ENCODE results near the gene NR1D1.

Gene NR1D1

GRCh38 chr17:40062329-40063186 lies 37.8 kb downstream of the NR1D1 start, which contains the start of gene THRA:
THRA (plus strand) TSS chr17:40062965; CDS start chr17:40074489, 11,524 bp downstream.
- FAIRE-seq (no peak), DNase-seq (ENCODE audit: insufficient read length, low spot score) (no peak)
- TF ChIP-seq, protein P1, sequence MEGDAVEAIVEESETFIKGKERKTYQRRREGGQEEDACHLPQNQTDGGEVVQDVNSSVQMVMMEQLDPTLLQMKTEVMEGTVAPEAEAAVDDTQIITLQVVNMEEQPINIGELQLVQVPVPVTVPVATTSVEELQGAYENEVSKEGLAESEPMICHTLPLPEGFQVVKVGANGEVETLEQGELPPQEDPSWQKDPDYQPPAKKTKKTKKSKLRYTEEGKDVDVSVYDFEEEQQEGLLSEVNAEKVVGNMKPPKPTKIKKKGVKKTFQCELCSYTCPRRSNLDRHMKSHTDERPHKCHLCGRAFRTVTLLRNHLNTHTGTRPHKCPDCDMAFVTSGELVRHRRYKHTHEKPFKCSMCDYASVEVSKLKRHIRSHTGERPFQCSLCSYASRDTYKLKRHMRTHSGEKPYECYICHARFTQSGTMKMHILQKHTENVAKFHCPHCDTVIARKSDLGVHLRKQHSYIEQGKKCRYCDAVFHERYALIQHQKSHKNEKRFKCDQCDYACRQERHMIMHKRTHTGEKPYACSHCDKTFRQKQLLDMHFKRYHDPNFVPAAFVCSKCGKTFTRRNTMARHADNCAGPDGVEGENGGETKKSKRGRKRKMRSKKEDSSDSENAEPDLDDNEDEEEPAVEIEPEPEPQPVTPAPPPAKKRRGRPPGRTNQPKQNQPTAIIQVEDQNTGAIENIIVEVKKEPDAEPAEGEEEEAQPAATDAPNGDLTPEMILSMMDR (IDR thresholded peaks at IDR 0.05; ENCODE audit: insufficient read depth, missing control alignments): peak; percentile 27

- FAIRE-seq: no peak
- no peak for DNase-seq (ENCODE audit: insufficient read length, low spot score)
- TF ChIP-seq, protein P1 (IDR thresholded peaks at IDR 0.05; ENCODE audit: insufficient read depth, missing control alignments): no peak
These were observed 38.8 kb downstream of the NR1D1 start for GRCh38 chr17:40061609-40062038.

DNA sequence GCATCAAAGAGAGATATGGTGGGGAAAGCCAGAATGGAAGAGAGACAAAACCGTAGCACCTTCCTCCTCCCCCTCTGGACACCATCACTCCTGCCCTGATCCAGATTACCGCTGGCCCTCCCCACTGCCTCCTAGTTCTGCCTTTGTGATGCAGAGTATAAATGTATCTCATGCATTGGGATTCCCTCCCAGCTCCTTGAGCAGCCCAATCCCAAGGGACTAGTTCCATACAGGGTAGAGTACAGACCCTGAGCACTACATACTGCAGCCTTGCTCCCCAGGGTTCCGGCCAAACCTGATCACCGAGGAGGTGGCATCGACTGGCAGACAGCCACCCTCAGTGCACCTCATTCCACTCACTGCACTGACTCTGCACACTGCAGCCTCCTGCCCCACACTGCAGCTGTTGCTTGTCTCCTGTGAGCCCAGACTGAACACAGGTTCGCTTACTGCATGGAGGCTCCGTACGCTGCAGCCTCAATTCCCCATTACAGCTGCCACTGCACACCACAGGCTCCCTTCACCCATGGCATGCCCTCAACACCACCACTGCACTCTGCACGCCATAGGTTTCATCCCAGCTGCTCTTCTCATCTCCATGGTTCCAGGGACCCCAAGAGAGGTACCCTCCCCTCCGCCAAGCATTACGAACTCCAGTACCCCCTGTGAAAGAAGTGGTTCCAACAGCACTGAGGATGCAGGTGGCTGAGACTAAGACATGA lies 39.3 kb downstream of the NR1D1 start:
- FAIRE-seq: no peak
- TF ChIP-seq, protein P1 (IDR thresholded peaks at IDR 0.05; ENCODE audit: insufficient read depth, missing control alignments): no peak
- DNase-seq (ENCODE audit: insufficient read length, low spot score): no peak

DNA sequence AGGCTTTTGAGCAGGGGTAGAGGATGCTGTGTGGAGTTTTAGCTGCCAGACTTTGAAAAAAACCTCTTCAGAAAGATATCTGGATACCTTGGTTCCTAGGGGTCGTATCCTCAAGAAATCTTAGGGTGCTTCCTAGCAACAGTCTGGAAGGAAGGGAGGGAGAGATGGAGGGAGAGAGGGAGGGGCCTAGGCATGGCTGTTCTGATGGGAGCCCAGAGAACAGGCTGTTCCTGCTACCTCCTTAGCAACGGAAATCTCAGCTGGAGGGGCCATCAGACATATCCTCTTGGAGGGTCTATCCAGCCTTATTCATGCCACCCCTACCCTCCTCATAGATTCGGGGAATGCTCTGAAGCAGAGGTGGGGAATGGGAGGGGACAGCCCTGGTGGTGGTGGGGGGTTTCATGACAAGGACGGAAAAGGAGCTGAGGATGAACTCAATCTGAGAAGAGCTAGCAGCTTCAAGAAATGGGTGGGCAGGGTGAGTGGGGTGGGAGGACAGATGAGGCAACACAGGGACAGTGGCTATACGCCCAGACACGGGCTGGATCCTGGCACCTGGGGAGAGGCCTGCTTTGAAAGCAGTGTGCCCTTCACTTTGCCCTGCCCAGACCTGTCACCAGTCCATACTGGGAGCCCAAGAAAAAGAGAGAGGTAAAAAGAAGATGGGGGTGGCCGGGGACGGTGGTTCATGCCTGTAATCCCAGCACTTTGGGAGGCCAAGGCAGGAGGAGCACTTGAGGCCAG lies 40.5 kb downstream of the NR1D1 start:
- DNase-seq (ENCODE audit: insufficient read length, low spot score): no peak
- TF ChIP-seq, protein P1 (IDR thresholded peaks at IDR 0.05; ENCODE audit: insufficient read depth, missing control alignments): no peak
- no peak for FAIRE-seq

GRCh38 chr17:40058865-40059264 lies 41.5 kb downstream of the NR1D1 start:
- DNase-seq (ENCODE audit: insufficient read length, low spot score) (no peak), FAIRE-seq (no peak)
- TF ChIP-seq, protein P1 (IDR thresholded peaks at IDR 0.05; ENCODE audit: insufficient read depth, missing control alignments): no peak

- DNase-seq (ENCODE audit: insufficient read length, low spot score) (no peak), FAIRE-seq (no peak)
- TF ChIP-seq, protein P1 (IDR thresholded peaks at IDR 0.05; ENCODE audit: insufficient read depth, missing control alignments): no peak
These were observed 42.1 kb downstream of the NR1D1 start for GRCh38 chr17:40058186-40058784.

Measured in D721Med (cell line).